ENCODE results near the gene IRF4. TPM values are rescaled to one million over a fixed set of nuclear protein-coding genes. Genes with fewer than 3 reads are reported as not detected.

The IRF4 gene
- total RNA-seq, 8 experiments from 2014 or later = 0.04 to 0.24 (median 0.12) TPM; not detected in 2

GRCh38 chr6:357261-357790, 34.2 kb upstream of the IRF4 start:
- Histone ChIP-seq H3K4me3 (no peak overlapping the region), H3K4me1 (replicated peaks in 1 of 2) (no peaks in the 10 kb centered on the region), H3K27ac (no peak overlapping the region)
- in situ Hi-C loops (cut with MboI; ENCODE audit: low pct_unique_long_range_greater_than_20kb in 2 of 9, low sequenced_read_pairs in 9 of 9, unreplicated experiment in 9 of 9) = no loop called here
- ATAC-seq (replicated peaks in 6 of 8) = no peak
- WGBS, 10 experiments = 47 to 76% (median 61%) methylated on average over 3 to 12 of the region's 12 CpGs

GRCh38 chr6:357791-358341, 33.7 kb upstream of the IRF4 start:
- Histone ChIP-seq H3K4me1 (replicated peaks in 1 of 2) (no peaks in the 10 kb centered on the region), H3K4me3 (no peak overlapping the region), H3K27ac (no peak overlapping the region)
- in situ Hi-C loops (cut with MboI; ENCODE audit: low pct_unique_long_range_greater_than_20kb in 2 of 9, low sequenced_read_pairs in 9 of 9, unreplicated experiment in 9 of 9) = no loop called here
- no peak for ATAC-seq (replicated peaks in 6 of 8)
- WGBS, 10 experiments = 33 to 100% (median 62%) methylated on average over 1 to 13 of the region's 13 CpGs

GRCh38 chr6:358432-358831, 33.1 kb upstream of the IRF4 start:
- WGBS, 10 experiments = 17 to 100% (median 49%) methylated on average over 1 to 4 of the region's 4 CpGs; no CpG with 5 or more reads in 2 of the 10 experiments
- Histone ChIP-seq H3K4me3 (no peak overlapping the region), H3K4me1 (replicated peaks in 1 of 2) (no peaks in the 10 kb centered on the region), H3K27ac (no peak overlapping the region)
- ATAC-seq (replicated peaks in 6 of 8) = no peak
- in situ Hi-C loops (cut with MboI; ENCODE audit: low pct_unique_long_range_greater_than_20kb in 2 of 9, low sequenced_read_pairs in 9 of 9, unreplicated experiment in 9 of 9) = no loop called here

- WGBS, 10 experiments = 28 to 83% (median 60%) methylated on average over 1 to 8 of the region's 8 CpGs; no CpG with 5 or more reads in 1 of the 10 experiments
Measured at GRCh38 chr6:358847-359246, 32.7 kb upstream of the IRF4 start.

GRCh38 chr6:359261-360035, 32.1 kb upstream of the IRF4 start:
- Histone ChIP-seq H3K27ac (no peak overlapping the region), H3K4me1 (replicated peaks in 1 of 2) (no peaks in the 10 kb centered on the region), H3K4me3 (no peak overlapping the region)
- ATAC-seq (replicated peaks in 6 of 8) = no peak
- in situ Hi-C loops (cut with MboI; ENCODE audit: low pct_unique_long_range_greater_than_20kb in 2 of 9, low sequenced_read_pairs in 9 of 9, unreplicated experiment in 9 of 9) = no loop called here
- 36 to 73% (median 51%) methylated on average over 1 to 15 of the region's 20 CpGs for WGBS, 10 experiments

More at GRCh38 chr6:358847-359246, 32.7 kb upstream of the IRF4 start:
- Histone ChIP-seq H3K4me3 (no peak overlapping the region), H3K27ac (no peak overlapping the region), H3K4me1 (replicated peaks in 1 of 2) (no peaks in the 10 kb centered on the region)
- no peak for ATAC-seq (replicated peaks in 6 of 8)
- in situ Hi-C loops (cut with MboI; ENCODE audit: low pct_unique_long_range_greater_than_20kb in 2 of 9, low sequenced_read_pairs in 9 of 9, unreplicated experiment in 9 of 9) = no loop called here

- 27 to 79% (median 69%) methylated on average over 4 to 5 of the region's 5 CpGs for WGBS, 10 experiments
- H3K4me3 ChIP-seq = no peak overlapping the region
- H3K27ac ChIP-seq = no peak overlapping the region
- in situ Hi-C loops (cut with MboI; ENCODE audit: low pct_unique_long_range_greater_than_20kb in 2 of 9, low sequenced_read_pairs in 9 of 9, unreplicated experiment in 9 of 9) = no loop called here
- ATAC-seq (replicated peaks in 6 of 8) = peak in 1 of 8 experiments; percentile 81
- no peaks in the 10 kb centered on the region for H3K4me1 ChIP-seq (replicated peaks in 1 of 2)
Measured at GRCh38 chr6:360349-360748, 31.2 kb upstream of the IRF4 start.

- no peaks in the 10 kb centered on the region for H3K4me1 ChIP-seq (replicated peaks in 1 of 2)
- peak in 1 of 8 experiments; percentile 88 for ATAC-seq (replicated peaks in 6 of 8)
- in situ Hi-C loops (cut with MboI; ENCODE audit: low pct_unique_long_range_greater_than_20kb in 2 of 9, low sequenced_read_pairs in 9 of 9, unreplicated experiment in 9 of 9) = no loop called here
- no peak overlapping the region for H3K27ac ChIP-seq
- 49 to 81% (median 65%) methylated on average over 3 to 19 of the region's 19 CpGs for WGBS, 10 experiments
- H3K4me3 ChIP-seq = no peak overlapping the region
Measured at GRCh38 chr6:360764-361373, 30.7 kb upstream of the IRF4 start.

GRCh38 chr6:361411-362132, 30.0 kb upstream of the IRF4 start:
- H3K4me1 ChIP-seq (replicated peaks in 1 of 2) = no peaks in the 10 kb centered on the region
- ATAC-seq (replicated peaks in 6 of 8) = no peak
- no peak overlapping the region for H3K27ac ChIP-seq
- in situ Hi-C loops (cut with MboI; ENCODE audit: low pct_unique_long_range_greater_than_20kb in 2 of 9, low sequenced_read_pairs in 9 of 9, unreplicated experiment in 9 of 9) = no loop called here
- 41 to 80% (median 67%) methylated on average over 11 to 16 of the region's 16 CpGs for WGBS, 10 experiments
- no peak overlapping the region for H3K4me3 ChIP-seq

GRCh38 chr6:362231-362923, 29.2 kb upstream of the IRF4 start:
- WGBS, 10 experiments = 40 to 74% (median 64%) methylated on average over 12 to 14 of the region's 14 CpGs
- no peak for ATAC-seq (replicated peaks in 6 of 8)
- in situ Hi-C loops (cut with MboI; ENCODE audit: low pct_unique_long_range_greater_than_20kb in 2 of 9, low sequenced_read_pairs in 9 of 9, unreplicated experiment in 9 of 9) = no loop called here
- Histone ChIP-seq H3K4me3 (no peak overlapping the region), H3K4me1 (replicated peaks in 1 of 2) (no peaks in the 10 kb centered on the region), H3K27ac (no peak overlapping the region)

GRCh38 chr6:362924-363249, 28.7 kb upstream of the IRF4 start:
- ATAC-seq (replicated peaks in 6 of 8) = no peak
- Histone ChIP-seq H3K27ac (no peak overlapping the region), H3K4me3 (no peak overlapping the region), H3K4me1 (replicated peaks in 1 of 2) (no peaks in the 10 kb centered on the region)
- 25 to 97% (median 59%) methylated on average over 3 to 5 of the region's 5 CpGs; no CpG with 5 or more reads in 1 of the 10 experiments for WGBS, 10 experiments
- in situ Hi-C loops (cut with MboI; ENCODE audit: low pct_unique_long_range_greater_than_20kb in 2 of 9, low sequenced_read_pairs in 9 of 9, unreplicated experiment in 9 of 9) = no loop called here

GRCh38 chr6:363291-363690, 28.3 kb upstream of the IRF4 start:
- in situ Hi-C loops (cut with MboI; ENCODE audit: low pct_unique_long_range_greater_than_20kb in 2 of 9, low sequenced_read_pairs in 9 of 9, unreplicated experiment in 9 of 9) = no loop called here
- WGBS, 10 experiments = 31 to 84% (median 67%) methylated on average over 11 to 12 of the region's 12 CpGs
- Histone ChIP-seq H3K4me1 (replicated peaks in 1 of 2) (no peaks in the 10 kb centered on the region), H3K27ac (no peak overlapping the region), H3K4me3 (no peak overlapping the region)
- ATAC-seq (replicated peaks in 6 of 8) = no peak

- no peak overlapping the region for H3K4me3 ChIP-seq
- WGBS, 10 experiments = 57 to 93% (median 75%) methylated on average over 5 to 13 of the region's 13 CpGs
- in situ Hi-C loops (cut with MboI; ENCODE audit: low pct_unique_long_range_greater_than_20kb in 2 of 9, low sequenced_read_pairs in 9 of 9, unreplicated experiment in 9 of 9) = no loop called here
- H3K4me1 ChIP-seq (replicated peaks in 1 of 2) = no peaks in the 10 kb centered on the region
- no peak overlapping the region for H3K27ac ChIP-seq
- ATAC-seq (replicated peaks in 6 of 8) = no peak
Measured at GRCh38 chr6:363909-364308, 27.6 kb upstream of the IRF4 start.
